AG09319 (cell line): ENCODE data around the gene USP3.

Experiments used
- DNase-seq: peaks from one replicate; pipeline ENCODE4 v3.0.0-alpha.2; 2010; ENCODE audit warnings: low read depth; ENCODE audit errors: extremely low read depth
- TF ChIP-seq, protein P1 (sequence below): IDR thresholded peaks from 2 replicates; pipeline ENCODE4 v1.5.1; 2011; ENCODE audit warnings: low read depth, mild to moderate bottlenecking, inconsistent platforms, low read length, moderate library complexity

The USP3 gene

GRCh38 chr15:63539998-63540397, 35.6 kb downstream of the USP3 start:
- DNase-seq: no peak
- TF ChIP-seq, protein P1, sequence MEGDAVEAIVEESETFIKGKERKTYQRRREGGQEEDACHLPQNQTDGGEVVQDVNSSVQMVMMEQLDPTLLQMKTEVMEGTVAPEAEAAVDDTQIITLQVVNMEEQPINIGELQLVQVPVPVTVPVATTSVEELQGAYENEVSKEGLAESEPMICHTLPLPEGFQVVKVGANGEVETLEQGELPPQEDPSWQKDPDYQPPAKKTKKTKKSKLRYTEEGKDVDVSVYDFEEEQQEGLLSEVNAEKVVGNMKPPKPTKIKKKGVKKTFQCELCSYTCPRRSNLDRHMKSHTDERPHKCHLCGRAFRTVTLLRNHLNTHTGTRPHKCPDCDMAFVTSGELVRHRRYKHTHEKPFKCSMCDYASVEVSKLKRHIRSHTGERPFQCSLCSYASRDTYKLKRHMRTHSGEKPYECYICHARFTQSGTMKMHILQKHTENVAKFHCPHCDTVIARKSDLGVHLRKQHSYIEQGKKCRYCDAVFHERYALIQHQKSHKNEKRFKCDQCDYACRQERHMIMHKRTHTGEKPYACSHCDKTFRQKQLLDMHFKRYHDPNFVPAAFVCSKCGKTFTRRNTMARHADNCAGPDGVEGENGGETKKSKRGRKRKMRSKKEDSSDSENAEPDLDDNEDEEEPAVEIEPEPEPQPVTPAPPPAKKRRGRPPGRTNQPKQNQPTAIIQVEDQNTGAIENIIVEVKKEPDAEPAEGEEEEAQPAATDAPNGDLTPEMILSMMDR: no peak

DNA sequence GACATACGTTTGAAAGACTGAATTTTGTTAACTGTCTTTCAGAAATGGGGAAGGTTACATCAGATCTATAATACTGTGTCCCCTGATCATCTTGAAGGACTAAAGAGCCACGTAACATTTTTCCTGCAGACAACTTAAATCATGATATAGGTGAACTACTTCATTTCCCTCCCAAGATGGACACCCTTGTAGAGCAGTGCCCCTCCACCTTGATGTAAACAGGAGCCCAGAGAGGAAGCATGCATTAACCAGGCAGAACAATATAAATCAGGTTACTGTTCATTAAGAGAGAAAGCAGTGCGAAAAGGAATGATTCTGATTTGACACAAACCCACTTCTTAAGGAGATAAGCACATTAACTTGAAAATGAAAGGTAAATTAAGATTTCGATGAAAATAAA, 36.1 kb downstream of the USP3 start:
- DNase-seq: no peak
- TF ChIP-seq, protein P1: no peak

- TF ChIP-seq, protein P1: no peak
- no peak for DNase-seq
These were observed 40.0 kb downstream of the USP3 start for GRCh38 chr15:63544258-63545026.

- DNase-seq: no peak
- TF ChIP-seq, protein P1: no peak
These were observed 41.1 kb downstream of the USP3 start for GRCh38 chr15:63545520-63545919.

- TF ChIP-seq, protein P1: no peak
- DNase-seq: no peak
These were observed 47.0 kb downstream of the USP3 start for GRCh38 chr15:63551400-63551799.

GRCh38 chr15:63553388-63553791, 49.0 kb downstream of the USP3 start:
- TF ChIP-seq, protein P1: no peak
- peak; percentile 65 for DNase-seq

DNA sequence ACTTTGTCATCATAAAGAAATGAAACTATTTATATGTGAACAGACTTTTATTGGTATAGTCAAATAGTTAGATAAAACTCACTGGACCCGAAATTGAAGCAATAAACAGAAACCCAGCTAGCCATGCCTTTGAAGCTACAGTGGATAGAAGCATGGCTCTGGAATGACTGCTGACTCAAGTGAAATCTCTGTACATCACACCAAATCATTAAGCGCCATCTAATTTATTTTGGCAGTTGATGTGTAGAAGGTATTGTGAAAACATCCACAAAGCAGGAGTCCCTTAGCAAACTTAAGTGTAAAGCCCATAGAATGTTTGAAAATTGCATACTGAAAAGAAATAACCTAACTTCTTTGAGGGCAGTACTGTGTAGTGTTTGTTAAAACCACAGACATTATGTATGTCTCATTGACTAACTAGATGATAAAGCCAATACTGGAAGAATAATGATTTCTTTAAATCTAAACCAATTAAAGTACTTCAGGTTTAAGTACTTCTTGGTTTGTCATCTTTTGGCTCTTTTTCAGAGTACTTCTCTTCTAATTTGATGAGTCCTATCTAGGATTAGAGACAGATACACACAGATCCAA, 50.0 kb downstream of the USP3 start:
- TF ChIP-seq, protein P1: no peak
- no peak for DNase-seq
